Spleen (tissue), 7 donors: ENCODE results near the gene KRT31.

ENCODE experiments used
- CTCF ChIP-seq, 11 experiments: fragments of 200-600 bp in 7 of 11; fragments of 450-650 bp in 4 of 11; sonication (generic) in 4 of 11; IDR thresholded peaks in 8 of 11; conservative IDR thresholded peaks in 3 of 11; 1 replicate in 7 of 11; 2 replicates in 4 of 11; pipeline versions ENCODE4 v1.4.0 to v1.8.0; 2016 to 2021; ENCODE audit warnings: antibody characterized with exemption in 11 of 11, inconsistent platforms in 4 of 11, mild to moderate bottlenecking in 1 of 11
- POLR2A ChIP-seq, 3 donors: fragments of 450-650 bp; IDR thresholded peaks; one replicate each; pipeline ENCODE4 v1.5.1; 2017; ENCODE audit warnings: antibody characterized with exemption in 3 of 3, mild to moderate bottlenecking in 1 of 3
- POLR2AphosphoS5 ChIP-seq, 3 donors: sonication (generic); formaldehyde crosslinking; IDR thresholded peaks; one replicate each; pipeline ENCODE4 v1.5.1; 2017; ENCODE audit warnings: antibody characterized with exemption in 3 of 3
- donor health status: DM: no; HTN: no; CAD: no; lungs with moderate emphysema.
- donor health status: DM: no; HTN: no; CAD: no.
- donor health status: DM: no; HTN: no; CAD: no.

- TF ChIP-seq CTCF (IDR thresholded peaks at IDR 0.05 in 8 of 11, conservative IDR thresholded peaks at IDR 0.05 in 3 of 11) (no peak), POLR2AphosphoS5 (IDR thresholded peaks at IDR 0.05) (no peak), POLR2A (IDR thresholded peaks at IDR 0.05) (no peak)
Observed at GRCh38 chr17:41444640-41445039, 47.2 kb upstream of the KRT31 start.
